GM12878 (cell line): Measurements from ENCODE around the gene CDH15. TPM values are rescaled to one million over a fixed set of nuclear protein-coding genes. Genes with fewer than 3 reads are reported as not detected.

Source experiments
- CEBPZ ChIP-seq: fragments of 150-350 bp; IDR thresholded peaks from 2 replicates; pipeline ENCODE4 v1.6.1; 2016; ENCODE audit warnings: low read depth, low read length
- CHD4 ChIP-seq: fragments of 200-600 bp; sonication (generic); IDR thresholded peaks from 2 replicates; pipeline ENCODE4 v1.6.1; 2016; ENCODE audit warnings: mild to moderate bottlenecking
- DPF2 ChIP-seq: fragments of 450-650 bp; IDR thresholded peaks from 2 replicates; pipeline ENCODE4 v1.6.1; 2017; ENCODE audit warnings: mild to moderate bottlenecking
- EP300 ChIP-seq, 2 experiments: fragments of 150-350 bp in 1 of 2; IDR thresholded peaks; 2 replicates each; pipeline ENCODE4 v1.6.1; 2011 to 2012; ENCODE audit warnings: low read depth in 2 of 2, low read length in 2 of 2, borderline replicate concordance in 1 of 2, improper control_type of control experiment in 1 of 2, inconsistent platforms in 1 of 2; ENCODE audit not compliant: control insufficient read depth in 1 of 2
- IKZF2 ChIP-seq, 2 experiments: fragments of 450-650 bp; IDR thresholded peaks; 2 replicates each; pipeline ENCODE4 v1.6.1; 2017; ENCODE audit warnings: mild to moderate bottlenecking in 2 of 2, moderate library complexity in 2 of 2
- KLF5 ChIP-seq: fragments of 450-650 bp; IDR thresholded peaks from 2 replicates; pipeline ENCODE4 v1.6.1; 2014; ENCODE audit warnings: mild to moderate bottlenecking; ENCODE audit not compliant: partially characterized antibody
- MEF2B ChIP-seq: fragments of 450-650 bp; IDR thresholded peaks from 2 replicates; pipeline ENCODE4 v1.6.1; 2018; ENCODE audit warnings: mild to moderate bottlenecking, moderate library complexity; ENCODE audit not compliant: partially characterized antibody, poor library complexity, severe bottlenecking
- NFYA ChIP-seq: IDR thresholded peaks from 2 replicates; pipeline ENCODE4 v1.6.1; 2011; ENCODE audit warnings: low read depth, mild to moderate bottlenecking, low read length, improper control_type of control experiment, borderline replicate concordance
- PAX5 ChIP-seq: IDR thresholded peaks from 2 replicates; pipeline ENCODE4 v1.6.1; 2011; ENCODE audit warnings: low read depth, low read length, borderline replicate concordance
- PRDM15 ChIP-seq: fragments of 450-650 bp; formaldehyde crosslinking; IDR thresholded peaks from 2 replicates; pipeline ENCODE4 v1.4.0; 2020; ENCODE audit warnings: mild to moderate bottlenecking, moderate library complexity
- TBL1XR1 ChIP-seq: IDR thresholded peaks from 2 replicates; pipeline ENCODE4 v1.6.1; 2012; ENCODE audit warnings: low read depth, low read length, improper control_type of control experiment
- ZBTB4 ChIP-seq: fragments of 450-650 bp; formaldehyde crosslinking; IDR thresholded peaks from 2 replicates; pipeline ENCODE4 v1.4.0; 2022; ENCODE audit warnings: mild to moderate bottlenecking, moderate library complexity
- ZNF207 ChIP-seq: fragments of 450-650 bp; IDR thresholded peaks from 2 replicates; pipeline ENCODE4 v1.6.1; 2014; ENCODE audit warnings: antibody characterized with exemption, mild to moderate bottlenecking, borderline replicate concordance
- polyA plus RNA-seq, 11 experiments: library from polyadenylated mRNA; depleted of rRNA in 4 of 11; unstranded in 6 of 11; stranded (reverse) in 5 of 11; fragments of >200 nt; fragmentation: Nextera tagmentation in 4 of 11; fragmentation: Illumina TruSeq in 1 of 11; extraction: Ambion mirVana in 4 of 11; extraction: Trizol in 1 of 11; gene quantifications; 1 replicate in 1 of 11; 2 replicates in 10 of 11; pipeline versions ENCODE4 v1.2.1 to v1.2.3, GENCODE V29; 2011 to 2016; ENCODE audit warnings: inconsistent platforms in 2 of 11, missing spikeins in 2 of 11, low read depth in 1 of 11
- total RNA-seq, 4 experiments: library from RNA; depleted of rRNA in 3 of 4; stranded (reverse); fragments of >200 nt in 3 of 4; fragmentation: Illumina TruSeq in 1 of 4; extraction: Trizol in 1 of 4; gene quantifications; 2 replicates each; pipeline versions ENCODE4 v1.2.1 to v1.2.3, GENCODE V29; 2013 to 2021

Gene CDH15
- total and polyA plus RNA-seq, 10 of the 15 experiments (the other 5 are each of a cell fraction or from before 2014, with no cell fraction given), result 0.02 to 0.06 TPM; not detected in 8

- peak; percentile 57 for TF ChIP-seq ZNF207
- no peak for TF ChIP-seq MEF2B
- no peak for TF ChIP-seq EP300 (IDR thresholded peaks at IDR 0.05; ENCODE audit: borderline replicate concordance in 1 of 2, control insufficient read depth in 1 of 2, low read depth in 2 of 2, low read length in 2 of 2)
- no peak for TF ChIP-seq ZBTB4 (CRISPR knock-in tag)
- TF ChIP-seq NFYA, result no peak
- no peak for TF ChIP-seq PRDM15 (CRISPR knock-in tag)
- TF ChIP-seq IKZF2 (IDR thresholded peaks at IDR 0.05), result no peak
- TF ChIP-seq CEBPZ, result no peak
- no peak for TF ChIP-seq KLF5
- TF ChIP-seq PAX5, result no peak
- TF ChIP-seq TBL1XR1, result no peak
- TF ChIP-seq CHD4, result no peak
- TF ChIP-seq DPF2, result peak; percentile 62; the same call in 1 of the 2 replicates
Measured at GRCh38 chr16:89217388-89218191, 46.0 kb downstream of the CDH15 start, which contains the start of gene ZNF778 (continued).
